Glomerular visceral epithelial cell (primary cell): ENCODE measurements around the gene JADE1.

ENCODE experiments used
- DNase-seq: peaks from one replicate; pipeline ENCODE4 v3.0.0-alpha.2; 2016; ENCODE audit errors: extremely low spot score

Gene JADE1

DNA sequence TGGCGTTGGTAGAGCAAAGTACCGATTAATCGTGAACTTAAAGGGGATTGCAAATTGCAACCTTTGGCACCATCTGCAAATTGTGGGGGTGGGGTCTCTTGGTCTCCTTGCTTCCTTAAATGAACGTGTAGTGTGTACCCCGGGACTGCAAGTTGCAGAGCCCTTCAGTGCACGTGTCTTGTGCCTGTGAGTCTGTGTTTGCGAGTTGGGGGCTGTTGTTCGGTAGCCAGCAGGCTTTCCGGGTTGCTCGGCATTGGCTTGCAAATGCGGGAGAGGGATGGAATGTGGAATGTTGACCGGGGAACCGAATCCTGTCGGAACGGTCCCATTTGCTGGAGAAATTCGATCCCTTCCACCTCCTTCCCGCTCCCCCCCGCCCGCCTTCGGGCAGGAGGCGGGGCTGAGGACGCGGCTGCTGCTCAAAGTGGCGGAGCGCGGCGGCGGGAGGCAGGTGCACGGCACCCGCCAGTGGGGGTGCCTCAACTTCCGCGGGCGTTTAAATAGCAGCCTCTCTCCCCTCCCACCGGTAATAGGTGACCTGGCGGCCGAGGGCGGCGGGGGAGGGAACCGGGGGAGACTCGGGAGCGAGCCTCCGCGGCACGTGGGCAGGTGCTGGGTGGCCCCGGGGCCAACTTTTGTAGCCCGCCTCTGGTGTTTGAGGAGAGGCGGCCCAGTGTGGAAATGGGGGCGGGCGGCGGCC, 1.5 kb downstream of the JADE1 start:
- DNase-seq = peak; percentile 97

DNA sequence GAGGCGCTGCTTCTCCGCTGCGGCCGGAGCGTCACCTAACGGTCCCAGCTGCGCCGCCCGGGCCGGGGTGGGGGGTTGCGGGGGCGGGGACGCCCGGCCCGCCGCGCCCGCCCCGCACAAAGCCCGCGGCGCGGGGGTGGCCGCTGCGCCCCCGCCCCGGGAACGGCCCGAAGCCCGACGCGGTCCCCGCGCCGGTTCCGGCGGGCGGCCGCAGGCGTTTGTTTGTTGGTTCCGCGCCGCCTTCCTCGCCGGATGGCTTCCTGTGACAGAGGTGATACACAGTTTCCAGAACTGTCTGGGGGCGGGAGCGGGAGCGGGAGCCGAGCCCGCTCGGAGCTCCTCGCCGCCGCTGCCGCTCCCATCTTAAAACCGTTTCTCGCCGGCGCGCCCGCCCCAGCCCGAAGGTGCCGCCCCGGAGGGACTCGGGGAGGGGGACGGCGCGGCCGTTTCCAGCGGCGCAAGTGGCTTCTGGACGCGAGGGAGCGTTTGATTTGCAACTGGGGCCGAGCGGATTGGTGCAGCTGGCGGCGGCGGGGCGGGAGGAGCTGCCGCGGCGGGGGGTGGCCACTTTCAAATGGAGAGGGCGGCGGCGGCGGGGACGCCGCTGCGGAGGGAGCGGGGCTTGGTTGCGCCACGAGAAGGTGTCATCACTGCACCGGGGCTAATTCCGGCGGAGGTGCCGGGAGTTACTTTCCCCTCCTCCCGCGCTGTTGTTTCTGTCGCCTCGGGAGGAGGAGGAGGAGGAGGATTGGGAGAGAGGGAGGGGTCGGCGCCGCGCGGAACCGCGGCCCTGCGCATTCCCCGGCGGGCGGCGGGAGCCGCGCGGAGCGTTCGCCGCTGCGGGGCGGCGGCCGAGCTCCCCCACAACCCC, 2.3 kb downstream of the JADE1 start:
- DNase-seq = peak; percentile 97

DNA sequence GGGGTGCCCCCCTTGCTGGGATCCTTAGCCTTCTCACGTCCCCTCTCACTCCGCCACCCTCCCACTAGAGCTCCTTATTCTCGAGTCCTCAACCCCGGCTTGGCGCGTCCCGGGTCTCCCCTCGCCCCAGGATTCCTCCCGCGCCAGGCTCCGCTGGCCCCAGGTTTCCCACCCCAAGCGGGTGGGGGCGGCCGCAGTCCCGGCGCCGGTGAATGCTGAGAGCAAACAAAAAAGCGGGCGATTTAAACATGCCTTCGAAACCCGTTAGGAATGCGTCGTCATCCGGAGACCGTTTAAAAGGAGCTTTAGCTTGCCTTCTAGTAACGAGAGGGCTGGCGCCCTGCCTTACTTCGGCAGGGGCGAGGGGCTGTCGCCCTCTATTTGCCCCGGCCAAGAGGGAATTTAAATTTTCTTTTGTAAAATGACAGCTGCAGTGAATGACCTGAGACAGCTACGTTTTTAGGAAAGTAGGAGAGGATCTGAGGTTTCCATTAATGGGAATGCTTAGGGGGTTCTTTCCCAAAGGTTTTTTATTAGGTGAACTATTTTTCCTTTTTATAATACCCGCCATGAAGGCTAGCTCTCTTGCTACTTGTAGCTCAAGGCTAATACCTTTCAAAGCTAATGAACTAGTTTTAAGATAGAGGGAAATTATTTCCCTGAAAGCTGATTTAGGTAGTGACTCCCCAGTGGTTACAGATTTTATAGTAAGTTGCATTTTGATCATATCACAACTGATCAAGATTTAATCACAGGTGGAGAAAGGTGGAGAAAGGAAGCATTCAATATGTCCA, 3.1 kb downstream of the JADE1 start:
- DNase-seq = peak; percentile 74

DNA sequence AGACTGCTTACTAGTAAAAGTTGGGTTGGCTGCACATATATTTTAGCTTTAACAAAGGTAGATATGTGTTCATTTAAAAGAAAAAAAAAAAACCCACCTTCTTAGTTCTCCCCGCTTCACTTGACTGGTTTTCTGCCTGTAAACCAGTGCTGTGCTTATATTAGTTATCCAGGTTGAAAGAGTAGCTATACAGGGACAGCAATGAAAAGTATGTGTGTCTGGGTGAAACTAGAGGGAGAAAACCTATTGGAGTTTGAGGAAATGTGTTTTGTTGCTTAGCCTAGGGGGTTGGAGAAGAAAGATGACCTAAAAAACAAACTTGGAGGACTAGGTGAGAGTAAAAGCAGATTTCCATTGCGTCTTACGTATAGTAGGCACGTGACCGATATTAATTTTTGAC, 4.5 kb downstream of the JADE1 start:
- peak; percentile 36 for DNase-seq

DNA sequence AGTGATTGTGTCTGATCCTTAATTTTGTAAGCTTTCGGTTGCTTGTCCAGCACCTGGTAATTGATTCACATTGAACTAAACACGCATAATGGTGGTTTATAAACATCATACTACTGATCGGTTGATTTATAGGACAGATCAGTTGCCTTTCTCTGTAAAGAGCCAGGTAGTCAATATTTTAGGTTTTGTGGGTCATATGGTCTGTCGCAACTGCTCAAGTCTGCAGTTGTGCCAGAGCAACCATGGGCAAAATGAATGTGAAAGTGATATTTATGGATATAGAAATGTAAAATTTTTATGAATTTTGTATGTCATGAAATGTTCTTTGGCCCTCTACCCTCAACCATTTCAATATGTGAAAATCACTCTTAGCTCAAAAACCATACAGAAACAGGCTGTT, 8.9 kb downstream of the JADE1 start:
- DNase-seq = no peak

DNA sequence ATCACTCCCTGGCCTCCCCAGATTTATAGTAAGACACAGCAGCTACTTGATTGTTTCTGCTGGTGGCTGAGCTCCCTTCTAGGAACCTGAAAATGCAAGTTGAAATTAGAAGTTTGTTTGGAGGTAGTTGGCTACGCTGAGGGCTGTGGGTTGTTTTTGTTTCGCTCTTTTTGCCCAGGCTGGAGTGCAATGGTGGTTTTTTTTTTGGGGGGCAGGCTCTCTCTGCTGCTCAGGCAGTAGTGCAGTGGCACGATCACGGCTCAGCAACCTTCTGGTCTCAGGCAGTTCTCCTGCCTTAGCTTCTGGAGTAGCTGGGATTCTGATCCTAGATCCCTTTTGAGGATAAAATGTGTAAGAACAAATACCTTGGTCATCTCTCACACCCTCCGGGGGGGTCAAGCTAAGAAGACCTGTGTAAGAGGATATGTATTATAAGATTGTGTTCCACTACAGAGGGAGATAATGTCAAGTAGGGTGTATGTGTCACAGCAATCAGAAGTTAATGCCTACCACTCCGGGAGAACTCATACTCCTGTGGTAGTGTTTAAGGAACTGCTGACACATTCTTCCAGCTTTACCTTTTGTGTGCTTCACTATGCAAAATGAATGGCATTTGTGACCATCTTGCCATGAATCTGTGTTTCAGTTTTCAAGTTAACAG, 9.7 kb downstream of the JADE1 start:
- DNase-seq = peak; percentile 65

DNA sequence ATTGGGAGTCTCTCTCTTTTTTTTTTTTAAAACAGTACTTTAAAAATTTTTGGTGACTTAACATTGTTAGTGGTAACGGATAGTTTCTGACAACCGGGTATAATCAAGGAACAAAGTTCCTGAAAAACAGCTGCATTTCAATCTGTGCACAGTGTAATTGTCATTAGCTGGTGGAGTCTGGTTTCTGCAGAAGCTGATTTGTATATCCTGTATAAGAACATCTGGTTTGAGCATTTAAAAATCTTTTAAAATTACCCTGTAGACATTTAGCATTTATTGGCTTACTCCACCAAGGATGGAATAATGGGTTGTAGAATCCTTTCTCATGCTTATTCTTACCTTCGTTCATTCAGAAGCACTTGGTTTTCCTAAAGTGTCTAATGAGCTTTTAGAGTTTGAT, 11.2 kb downstream of the JADE1 start:
- no peak for DNase-seq

DNA sequence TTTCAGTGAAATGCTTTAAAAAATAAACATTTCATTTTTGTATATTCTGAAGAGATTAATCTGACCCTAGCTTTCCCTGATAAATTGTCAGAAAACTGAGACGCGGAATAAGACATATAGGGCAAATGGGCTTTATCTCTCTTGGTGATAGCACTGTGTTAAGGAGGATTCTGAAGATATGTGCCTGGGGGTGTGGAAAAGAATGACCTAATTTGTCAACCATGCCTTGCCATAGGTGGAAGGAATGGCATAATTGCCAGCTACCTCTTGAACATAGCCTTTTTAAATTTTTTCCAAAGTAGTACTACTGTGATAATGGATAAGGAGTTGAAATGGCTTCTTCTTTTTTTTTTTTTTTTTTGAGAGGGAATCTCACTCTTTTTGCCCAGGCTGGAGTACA, 11.7 kb downstream of the JADE1 start:
- DNase-seq = no peak

DNA sequence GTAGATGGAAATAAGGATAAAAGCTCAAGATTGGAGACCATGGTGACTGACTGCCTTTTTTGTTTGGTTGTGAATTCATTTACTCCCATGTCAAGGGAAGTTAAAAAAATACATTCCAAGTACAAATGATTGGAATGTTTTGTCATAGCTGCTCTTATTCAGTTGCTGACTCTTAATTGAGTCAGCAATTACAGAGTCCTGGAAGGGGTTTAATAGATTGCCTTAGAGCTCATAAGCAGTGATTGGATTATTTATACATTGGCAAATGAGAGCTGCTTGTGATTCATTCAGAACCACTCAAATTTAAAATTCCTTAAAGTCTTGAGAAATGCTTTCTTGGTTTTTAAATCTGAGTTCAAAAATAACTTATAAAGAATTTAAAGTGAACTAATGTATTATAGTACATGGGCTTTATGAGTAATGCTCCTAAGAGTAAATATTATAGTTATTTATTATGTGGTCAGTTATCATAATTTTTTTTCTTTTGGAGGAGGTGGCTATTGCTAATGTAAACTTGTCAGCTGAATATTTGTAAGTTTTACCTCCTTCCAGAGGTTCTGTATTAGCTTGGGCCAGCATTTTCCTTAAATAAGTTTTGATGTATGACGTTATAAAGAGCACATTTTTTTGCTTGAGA, 13.6 kb downstream of the JADE1 start:
- peak; percentile 44 for DNase-seq

DNA sequence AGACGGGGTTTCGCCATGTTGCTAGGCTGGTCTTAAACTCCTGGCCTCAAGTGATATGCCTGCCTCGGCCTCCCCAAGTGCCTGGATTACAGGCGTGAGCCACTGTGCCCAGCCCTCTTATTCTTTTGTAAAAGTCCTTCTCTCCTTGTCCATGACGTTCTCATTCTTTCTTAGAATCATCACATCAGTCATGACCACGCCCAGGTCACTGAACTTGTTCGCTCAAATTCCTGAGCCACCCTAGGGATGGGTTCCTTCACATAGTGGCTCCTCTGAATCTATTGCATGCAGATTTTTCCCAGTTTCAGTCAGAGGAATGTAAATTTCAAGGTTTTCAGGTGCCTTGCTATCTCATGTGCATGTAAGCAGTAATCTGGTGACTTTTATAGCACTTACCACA, 15.7 kb downstream of the JADE1 start:
- peak; percentile 26 for DNase-seq

DNA sequence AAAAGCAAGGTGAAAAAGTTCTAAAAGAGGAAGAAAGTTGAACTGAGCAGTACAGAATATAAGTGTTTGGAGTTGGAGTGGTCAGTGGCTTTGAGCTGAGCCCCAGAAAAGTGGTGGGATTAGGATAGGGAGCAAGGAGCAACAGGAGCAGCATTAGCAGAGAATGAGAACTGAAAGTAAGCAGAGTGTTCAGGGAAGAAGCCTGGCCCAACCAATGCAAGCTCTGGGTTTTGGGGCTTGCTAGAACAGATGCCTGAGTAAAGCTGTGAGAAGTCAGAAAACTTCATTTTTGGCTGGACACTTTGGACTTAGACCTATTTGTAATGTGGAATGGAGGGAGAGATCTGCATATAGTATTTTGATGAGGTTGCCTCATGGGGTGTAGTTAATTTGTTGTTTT, 17.8 kb downstream of the JADE1 start:
- no peak for DNase-seq

DNA sequence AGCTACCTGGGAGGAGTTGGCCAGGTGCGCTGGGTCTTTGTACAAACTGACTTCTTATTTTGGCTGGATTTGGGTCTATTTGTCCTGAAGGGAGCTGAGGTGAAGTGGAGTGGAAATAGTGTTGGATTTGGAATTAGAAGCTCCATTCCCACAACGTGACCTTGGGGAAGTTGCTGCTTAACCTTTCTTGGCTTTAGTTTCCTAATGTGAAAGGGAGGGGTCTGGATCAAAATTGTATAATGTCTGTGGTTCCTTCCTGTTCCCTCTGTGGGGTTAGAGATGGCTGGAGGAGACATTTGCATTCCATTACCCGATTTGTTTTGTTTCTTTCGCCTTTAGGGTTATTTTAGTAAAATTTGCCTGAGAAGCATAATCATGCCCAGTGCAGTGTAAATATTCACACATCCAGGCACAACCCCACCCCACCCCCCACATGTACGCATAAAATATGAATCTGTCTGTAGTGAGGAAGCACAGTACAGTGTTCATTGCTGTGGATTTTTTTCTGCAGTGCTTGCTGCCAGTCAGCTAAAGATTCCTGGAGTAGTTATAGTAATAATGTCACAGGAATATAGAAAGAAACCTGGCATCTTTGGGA, 21.5 kb downstream of the JADE1 start:
- no peak for DNase-seq

DNA sequence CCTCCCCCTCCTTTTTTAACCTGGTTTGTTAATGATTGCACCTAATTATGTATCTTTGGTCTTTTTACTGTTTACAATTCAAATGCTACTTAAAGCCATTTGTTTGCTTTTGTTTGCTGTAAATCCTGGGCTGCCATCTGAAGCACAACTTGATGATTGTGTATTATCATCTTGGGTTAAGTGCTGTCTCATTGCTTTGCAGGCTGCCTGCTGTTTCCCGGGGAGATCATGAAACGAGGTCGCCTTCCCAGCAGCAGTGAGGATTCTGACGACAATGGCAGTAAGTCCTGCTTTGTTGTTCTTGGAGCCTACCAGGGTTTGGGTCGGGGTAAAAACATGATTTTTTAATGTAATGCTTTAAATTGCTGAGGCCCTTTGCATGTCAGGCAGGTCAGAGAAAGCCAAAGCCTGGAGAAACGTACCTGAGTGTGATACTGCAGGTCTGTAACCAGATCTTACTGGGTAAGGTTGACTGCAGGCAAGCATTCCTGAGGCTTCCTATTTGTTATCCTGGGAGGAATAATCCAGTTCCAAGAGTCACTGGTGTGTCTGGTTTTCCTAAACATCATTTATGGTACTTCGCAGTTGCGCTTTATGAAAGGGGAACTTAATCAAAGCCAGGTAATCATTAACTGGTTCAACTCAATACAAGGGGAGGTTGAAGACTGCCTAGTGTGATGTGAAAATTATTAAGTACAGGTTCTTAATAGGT, 22.2 kb downstream of the JADE1 start:
- DNase-seq = no peak

DNA sequence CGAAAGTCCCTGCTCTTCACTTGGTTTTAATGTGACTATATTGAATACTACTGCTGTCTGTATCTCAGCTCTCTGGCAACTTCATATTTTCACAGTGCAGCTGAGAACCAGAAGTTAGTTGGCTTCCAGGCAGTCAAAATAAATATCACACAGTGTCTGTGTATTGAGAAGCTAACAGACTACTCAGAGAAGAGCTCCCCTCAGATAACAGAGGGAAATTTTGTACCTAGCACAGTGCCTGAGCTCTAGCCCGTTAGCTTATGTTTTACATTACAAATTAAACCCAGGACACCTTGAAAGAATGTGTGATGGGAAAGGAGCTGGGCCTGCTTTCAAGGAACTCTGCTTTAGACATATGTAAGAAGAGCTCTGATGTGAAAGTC, 22.7 kb downstream of the JADE1 start:
- DNase-seq = no peak

DNA sequence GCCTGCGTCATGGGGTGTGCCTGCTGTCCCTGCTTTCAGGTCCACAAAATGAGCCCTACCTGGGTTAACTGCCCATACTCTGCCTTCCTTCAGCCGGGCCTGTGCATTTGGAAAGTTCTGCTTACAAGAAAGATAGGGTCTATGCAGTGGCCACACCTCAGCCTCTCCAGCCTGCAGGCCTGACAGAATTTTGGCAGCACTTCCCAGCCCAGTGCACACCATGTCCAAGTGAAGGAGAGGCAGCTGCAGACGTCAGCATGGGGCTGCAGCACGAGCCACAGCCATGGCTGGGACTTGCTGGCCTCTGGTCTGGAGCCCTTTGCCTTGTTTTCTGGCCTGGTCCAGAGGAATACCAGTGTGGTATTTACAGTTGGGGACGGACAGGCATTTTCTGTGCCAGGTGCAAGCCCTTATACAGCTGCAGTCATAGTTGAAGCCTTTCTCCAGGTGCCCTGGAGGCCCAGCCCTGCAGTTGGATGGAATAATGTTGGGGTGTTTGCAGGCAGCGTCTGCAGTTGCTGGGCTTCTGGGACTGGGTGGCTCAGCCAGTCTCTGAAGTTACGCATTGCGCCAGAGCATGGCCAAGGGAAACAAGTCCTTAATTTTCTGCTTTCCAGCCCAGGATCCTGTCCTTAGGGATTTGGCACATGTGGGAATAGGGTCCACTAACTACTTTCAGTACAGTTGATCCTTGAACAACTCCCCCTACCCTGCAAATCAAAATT, 26.2 kb downstream of the JADE1 start:
- no peak for DNase-seq

DNA sequence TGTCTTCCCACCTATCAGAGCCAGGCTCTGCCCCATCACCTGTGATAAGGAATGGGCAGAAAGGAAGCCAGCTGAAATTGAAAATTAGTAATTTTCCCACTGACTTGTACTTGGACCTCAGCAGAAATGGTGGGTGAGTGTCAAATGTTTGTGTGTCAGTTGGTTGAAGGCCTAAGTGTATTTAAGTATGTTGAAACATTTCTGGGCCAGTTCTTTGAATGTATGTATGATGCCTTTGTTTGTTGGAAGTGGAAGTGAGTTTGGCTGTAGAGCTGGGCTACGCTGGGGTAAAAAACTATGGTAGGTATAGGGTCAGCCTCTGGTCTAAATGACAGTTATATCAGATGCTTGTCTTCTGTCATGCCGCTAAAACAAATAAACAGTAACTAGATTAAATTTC, 27.7 kb downstream of the JADE1 start:
- no peak for DNase-seq

DNA sequence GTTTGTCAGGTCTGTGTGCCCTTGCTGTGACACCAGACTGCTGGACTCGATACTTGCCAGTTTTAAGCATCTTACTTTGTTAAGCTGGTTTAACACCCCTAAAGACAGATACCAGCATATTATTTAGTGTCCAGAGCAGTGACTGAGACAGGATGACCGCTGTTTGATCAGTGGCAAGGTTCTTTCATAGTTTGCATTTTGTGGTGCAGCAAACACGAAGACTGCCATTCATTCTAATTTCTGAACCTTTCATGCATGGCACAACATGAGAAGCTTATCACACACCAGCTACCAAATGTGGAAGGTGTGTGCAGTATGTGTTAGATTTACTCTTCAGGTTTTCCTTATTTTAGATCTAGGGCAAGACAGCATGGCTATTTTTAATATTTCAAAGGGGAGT, 28.2 kb downstream of the JADE1 start:
- no peak for DNase-seq

DNA sequence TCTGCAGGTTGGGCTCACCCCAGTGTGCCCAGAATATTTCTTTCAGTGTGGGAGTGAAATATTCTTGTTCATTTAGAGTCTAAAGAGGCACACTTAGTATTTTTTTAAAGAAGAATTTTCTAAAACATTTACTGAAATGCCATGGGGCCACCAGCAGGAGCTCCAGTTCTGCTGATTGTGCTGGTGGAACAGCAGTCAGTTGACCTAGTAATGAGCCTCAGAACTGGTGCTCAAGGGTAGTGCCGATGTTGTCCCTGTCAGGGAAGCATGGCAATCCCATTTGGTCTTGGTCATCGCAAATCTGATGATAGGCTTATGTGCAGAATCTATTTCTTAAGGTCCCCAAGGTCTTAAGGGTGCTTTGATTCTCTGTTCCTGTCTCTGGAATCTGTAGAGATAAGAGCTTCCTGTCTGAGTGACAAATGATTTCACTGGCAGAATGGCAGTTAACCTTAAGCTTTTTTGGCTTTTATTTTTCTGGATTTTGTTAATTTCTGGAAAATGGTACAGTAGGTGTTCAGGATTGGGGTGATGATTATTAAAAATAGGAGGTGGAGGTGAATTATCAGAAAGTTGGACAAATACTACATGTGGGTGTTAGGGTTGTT, 31.3 kb downstream of the JADE1 start:
- no peak for DNase-seq

DNA sequence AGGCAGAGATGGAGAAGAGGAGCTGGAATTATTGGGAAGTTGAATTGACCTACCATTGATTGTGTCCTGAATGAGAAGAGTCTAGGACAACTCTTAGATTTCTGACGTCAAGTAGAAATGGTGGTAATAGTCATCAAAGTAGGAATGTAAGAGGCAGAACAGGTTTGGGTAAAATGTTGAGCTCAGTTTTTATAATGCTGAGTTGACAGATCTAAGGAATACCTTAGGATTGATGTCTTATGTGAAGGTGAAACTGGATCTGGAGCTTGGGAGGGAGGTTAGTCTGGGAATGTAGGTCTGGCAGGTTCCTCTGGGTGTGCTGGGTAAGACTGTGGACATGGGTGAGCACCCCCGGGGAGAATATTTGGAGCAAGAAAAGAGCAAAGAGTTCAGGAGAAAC, 31.9 kb downstream of the JADE1 start:
- DNase-seq = no peak
